HL-60 (cell line): ENCODE results near the gene CYP2C9.

ENCODE experiments used
- GABPA ChIP-seq: IDR thresholded peaks from 2 replicates; pipeline ENCODE4 v1.6.1; 2012; ENCODE audit warnings: low read depth
- POLR2AphosphoS5 ChIP-seq: IDR thresholded peaks from 2 replicates; pipeline ENCODE4 v1.6.1; 2012; ENCODE audit warnings: low read depth
- SPI1 ChIP-seq: IDR thresholded peaks from 2 replicates; pipeline ENCODE4 v1.6.1; 2012; ENCODE audit warnings: low read depth, mild to moderate bottlenecking, borderline replicate concordance
- TF ChIP-seq, protein P1 (sequence below): IDR thresholded peaks from one replicate; pipeline ENCODE4 v1.5.1; 2011; ENCODE audit warnings: low read length, control low read depth, inconsistent platforms; ENCODE audit not compliant: insufficient read depth
- TF ChIP-seq, protein P2 (sequence below): IDR thresholded peaks from 2 replicates; pipeline ENCODE4 v1.6.1; 2012; ENCODE audit warnings: low read depth; ENCODE audit not compliant: insufficient replicate concordance

DNA sequence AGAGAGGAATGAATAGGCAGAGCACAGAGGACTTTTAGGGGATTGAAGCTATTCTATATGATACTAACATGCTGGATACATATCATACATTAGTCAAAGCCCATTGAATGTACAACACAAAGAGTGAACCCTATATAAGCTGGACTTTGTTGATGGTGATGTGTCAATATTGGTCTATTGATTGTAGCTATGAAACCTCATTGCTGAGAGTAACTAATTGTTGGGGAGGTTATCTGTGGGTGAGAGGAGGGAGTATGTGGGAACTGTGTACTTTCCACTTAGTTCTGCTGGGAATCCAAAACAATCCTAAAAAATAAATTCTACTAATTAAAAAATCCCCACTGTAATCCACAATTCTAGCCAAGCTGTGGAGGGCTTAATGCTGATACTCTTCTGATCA is 22.0 kb upstream of the CYP2C9 start:
- TF ChIP-seq, protein P1, sequence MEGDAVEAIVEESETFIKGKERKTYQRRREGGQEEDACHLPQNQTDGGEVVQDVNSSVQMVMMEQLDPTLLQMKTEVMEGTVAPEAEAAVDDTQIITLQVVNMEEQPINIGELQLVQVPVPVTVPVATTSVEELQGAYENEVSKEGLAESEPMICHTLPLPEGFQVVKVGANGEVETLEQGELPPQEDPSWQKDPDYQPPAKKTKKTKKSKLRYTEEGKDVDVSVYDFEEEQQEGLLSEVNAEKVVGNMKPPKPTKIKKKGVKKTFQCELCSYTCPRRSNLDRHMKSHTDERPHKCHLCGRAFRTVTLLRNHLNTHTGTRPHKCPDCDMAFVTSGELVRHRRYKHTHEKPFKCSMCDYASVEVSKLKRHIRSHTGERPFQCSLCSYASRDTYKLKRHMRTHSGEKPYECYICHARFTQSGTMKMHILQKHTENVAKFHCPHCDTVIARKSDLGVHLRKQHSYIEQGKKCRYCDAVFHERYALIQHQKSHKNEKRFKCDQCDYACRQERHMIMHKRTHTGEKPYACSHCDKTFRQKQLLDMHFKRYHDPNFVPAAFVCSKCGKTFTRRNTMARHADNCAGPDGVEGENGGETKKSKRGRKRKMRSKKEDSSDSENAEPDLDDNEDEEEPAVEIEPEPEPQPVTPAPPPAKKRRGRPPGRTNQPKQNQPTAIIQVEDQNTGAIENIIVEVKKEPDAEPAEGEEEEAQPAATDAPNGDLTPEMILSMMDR = no peak
- TF ChIP-seq, protein P2, sequence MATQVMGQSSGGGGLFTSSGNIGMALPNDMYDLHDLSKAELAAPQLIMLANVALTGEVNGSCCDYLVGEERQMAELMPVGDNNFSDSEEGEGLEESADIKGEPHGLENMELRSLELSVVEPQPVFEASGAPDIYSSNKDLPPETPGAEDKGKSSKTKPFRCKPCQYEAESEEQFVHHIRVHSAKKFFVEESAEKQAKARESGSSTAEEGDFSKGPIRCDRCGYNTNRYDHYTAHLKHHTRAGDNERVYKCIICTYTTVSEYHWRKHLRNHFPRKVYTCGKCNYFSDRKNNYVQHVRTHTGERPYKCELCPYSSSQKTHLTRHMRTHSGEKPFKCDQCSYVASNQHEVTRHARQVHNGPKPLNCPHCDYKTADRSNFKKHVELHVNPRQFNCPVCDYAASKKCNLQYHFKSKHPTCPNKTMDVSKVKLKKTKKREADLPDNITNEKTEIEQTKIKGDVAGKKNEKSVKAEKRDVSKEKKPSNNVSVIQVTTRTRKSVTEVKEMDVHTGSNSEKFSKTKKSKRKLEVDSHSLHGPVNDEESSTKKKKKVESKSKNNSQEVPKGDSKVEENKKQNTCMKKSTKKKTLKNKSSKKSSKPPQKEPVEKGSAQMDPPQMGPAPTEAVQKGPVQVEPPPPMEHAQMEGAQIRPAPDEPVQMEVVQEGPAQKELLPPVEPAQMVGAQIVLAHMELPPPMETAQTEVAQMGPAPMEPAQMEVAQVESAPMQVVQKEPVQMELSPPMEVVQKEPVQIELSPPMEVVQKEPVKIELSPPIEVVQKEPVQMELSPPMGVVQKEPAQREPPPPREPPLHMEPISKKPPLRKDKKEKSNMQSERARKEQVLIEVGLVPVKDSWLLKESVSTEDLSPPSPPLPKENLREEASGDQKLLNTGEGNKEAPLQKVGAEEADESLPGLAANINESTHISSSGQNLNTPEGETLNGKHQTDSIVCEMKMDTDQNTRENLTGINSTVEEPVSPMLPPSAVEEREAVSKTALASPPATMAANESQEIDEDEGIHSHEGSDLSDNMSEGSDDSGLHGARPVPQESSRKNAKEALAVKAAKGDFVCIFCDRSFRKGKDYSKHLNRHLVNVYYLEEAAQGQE = no peak
- TF ChIP-seq GABPA (no peak), POLR2AphosphoS5 (no peak), SPI1 (no peak)
